Stimulated activated naive CD4-positive, alpha-beta T cell treated with Interleukin-2 at 50 U/mL for 16 hours (primary cell): ENCODE measurements around the gene HK1.

Source experiments
- DNase-seq: peaks from one replicate; lab custom pipeline; 2025; lab: John Stamatoyannopoulos, UW

HK1 gene

GRCh38 chr10:69451209-69451783 lies 173.0 kb downstream of the HK1 start, which contains the start of gene TSPAN15:
Gene TSPAN15 (plus strand): TSS chr10:69451465. CDS start chr10:69451595, 130 bp downstream.
- DNase-seq = peak; percentile 81
